DND-41 (cell line): ENCODE data around the gene SQOR.

Experiments
- EZH2 ChIP-seq: IDR thresholded peaks from 3 replicates; pipeline ENCODE4 v1.6.1; 2012; ENCODE audit warnings: borderline replicate concordance, low read depth, mild to moderate bottlenecking, moderate library complexity, low read length, inconsistent platforms; ENCODE audit not compliant: severe bottlenecking
- TF ChIP-seq, protein P1 (sequence below): IDR thresholded peaks from 2 replicates; pipeline ENCODE4 v1.5.1; 2012; ENCODE audit warnings: borderline replicate concordance, low read length, moderate library complexity, mild to moderate bottlenecking; ENCODE audit not compliant: poor library complexity, severe bottlenecking; ENCODE audit errors: extremely low read depth

DNA sequence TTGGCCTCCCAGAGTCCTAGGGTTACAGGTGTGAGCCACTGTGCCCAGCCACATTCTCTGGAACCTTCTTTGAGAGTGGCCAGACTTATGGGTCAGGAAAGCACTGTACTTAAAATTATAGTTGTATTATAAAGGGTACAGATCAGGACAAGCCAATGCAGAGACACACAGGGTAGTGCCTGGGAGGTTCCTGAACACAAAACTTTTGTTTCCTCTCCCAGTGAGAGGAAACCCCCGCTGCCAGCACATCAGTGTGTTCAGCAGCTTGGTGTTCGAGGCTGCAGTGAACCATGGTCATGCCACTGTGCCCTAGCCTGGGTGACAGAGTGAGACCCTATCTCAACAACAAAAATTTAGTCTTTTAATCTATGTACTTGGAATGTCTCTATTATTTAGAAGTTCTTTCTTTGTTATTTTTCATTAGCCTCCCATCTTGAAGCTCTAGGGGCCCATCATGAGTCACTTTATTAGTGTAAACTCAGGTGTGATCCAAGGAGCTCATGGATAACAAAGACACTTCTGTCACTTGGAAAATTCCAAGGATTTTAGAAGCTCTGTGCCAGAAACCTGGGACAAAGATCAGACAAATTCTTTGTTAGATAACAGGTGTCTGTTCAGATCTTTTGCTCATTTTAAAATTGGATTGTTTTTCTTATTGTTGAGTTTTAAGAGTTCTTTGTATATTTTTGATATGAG, 39.8 kb upstream of the SQOR start:
- TF ChIP-seq, protein P1, sequence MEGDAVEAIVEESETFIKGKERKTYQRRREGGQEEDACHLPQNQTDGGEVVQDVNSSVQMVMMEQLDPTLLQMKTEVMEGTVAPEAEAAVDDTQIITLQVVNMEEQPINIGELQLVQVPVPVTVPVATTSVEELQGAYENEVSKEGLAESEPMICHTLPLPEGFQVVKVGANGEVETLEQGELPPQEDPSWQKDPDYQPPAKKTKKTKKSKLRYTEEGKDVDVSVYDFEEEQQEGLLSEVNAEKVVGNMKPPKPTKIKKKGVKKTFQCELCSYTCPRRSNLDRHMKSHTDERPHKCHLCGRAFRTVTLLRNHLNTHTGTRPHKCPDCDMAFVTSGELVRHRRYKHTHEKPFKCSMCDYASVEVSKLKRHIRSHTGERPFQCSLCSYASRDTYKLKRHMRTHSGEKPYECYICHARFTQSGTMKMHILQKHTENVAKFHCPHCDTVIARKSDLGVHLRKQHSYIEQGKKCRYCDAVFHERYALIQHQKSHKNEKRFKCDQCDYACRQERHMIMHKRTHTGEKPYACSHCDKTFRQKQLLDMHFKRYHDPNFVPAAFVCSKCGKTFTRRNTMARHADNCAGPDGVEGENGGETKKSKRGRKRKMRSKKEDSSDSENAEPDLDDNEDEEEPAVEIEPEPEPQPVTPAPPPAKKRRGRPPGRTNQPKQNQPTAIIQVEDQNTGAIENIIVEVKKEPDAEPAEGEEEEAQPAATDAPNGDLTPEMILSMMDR, result no peak
- no peak for TF ChIP-seq EZH2
